HG02870 (cell line): ENCODE data around the gene NXPE2.
"Not testable (repeated sequence)": the region's sequence is repeated elsewhere in the genome, so short reads cannot be mapped to it uniquely, and the experiment has no call there.

Experiments
- ATAC-seq: cut with Tn5 transposase; IDR thresholded peaks from one replicate; pipeline ENCODE4 v1.9.1; 2021; ENCODE audit warnings: mild to moderate bottlenecking, moderate library complexity; ENCODE audit not compliant: unreplicated experiment

Gene NXPE2

DNA sequence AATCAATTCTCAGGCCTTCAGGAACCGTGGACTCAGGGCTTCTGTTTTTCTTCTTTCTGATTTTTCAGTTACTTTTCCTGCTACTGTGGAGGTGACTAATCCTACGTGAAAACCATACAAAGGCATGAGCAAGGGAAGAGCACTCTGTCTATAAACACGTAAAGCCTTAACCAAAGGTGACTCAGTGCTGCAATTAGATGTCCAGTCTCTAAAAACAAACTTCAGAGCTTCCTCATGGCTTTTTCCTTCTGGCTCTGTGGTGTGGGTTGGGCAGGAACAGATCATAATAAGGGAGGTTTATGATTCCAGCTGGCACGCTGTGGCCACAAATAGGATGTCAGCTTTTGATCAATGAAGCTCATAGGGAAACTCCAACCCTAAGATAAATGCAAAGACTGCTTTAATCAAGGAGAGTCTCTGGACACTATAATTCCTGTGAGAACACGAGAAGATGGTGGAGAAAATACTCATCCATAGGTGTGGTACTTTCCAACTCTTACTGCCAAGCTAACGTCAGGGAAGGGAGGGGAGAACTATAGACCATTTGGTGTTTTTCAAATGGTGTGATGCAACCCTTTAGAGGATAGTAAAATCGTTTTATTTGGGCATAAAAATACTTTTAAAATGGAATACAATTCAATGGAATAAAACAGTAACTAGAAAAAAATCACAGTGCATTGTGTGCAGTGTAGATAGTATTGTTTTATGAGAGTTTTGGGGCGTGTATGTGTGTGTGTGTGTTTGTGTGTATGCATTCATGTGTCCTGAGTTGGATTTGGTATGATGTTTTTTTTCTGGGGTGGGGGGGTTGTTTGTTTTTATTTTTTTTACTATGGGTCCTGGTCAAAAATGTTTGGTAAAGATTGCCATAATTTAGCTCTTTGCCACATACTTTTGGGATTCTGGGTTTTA lies at the start of gene NXPE2:
NXPE2 (plus strand) TSS at position 403 of the 912 bp plus-strand sequence; CDS start at position 452, 49 bp downstream.
- ATAC-seq: no peak

DNA sequence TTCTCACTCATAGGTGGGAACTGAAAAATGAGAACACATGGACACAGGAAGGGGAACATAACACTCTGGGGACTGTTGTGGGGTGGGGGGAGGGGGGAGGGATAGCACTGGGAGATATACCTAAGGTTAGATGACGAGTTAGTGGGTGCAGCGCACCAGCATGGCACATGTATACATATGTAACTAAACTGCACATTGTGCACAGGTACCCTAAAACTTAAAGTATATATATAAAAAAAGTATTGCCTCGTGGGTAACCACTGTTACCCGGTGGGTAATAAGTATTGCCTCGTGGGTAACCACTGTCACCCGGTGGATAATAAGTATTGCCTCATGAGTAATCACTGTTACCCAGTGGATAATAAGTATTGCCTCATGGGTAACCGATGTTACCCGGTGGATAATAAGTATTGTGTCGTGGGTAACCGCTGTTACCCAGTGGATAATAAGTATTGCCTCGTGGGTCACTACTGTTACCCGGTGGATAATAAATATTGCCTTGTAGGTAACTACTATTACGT lies 46.8 kb upstream of the NXPE2 start:
- ATAC-seq: not testable (repeated sequence)

DNA sequence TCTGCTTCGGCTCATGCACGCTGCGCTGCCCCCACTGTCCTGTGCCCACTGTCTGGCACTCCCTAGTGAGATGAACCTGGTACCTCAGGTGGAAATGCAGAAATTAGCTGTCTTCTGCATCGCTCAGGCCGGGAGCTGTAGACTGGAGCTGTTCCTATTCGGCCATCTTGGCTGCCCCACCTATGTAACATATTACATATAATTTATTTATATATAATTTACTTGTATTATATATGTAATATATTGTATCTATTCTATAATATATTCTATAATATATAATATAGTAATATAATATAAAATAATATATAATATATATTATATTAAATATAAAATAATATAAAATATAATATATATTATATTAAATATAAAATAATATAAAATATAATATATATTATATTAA lies 38.9 kb upstream of the NXPE2 start:
- ATAC-seq: not testable (repeated sequence)

DNA sequence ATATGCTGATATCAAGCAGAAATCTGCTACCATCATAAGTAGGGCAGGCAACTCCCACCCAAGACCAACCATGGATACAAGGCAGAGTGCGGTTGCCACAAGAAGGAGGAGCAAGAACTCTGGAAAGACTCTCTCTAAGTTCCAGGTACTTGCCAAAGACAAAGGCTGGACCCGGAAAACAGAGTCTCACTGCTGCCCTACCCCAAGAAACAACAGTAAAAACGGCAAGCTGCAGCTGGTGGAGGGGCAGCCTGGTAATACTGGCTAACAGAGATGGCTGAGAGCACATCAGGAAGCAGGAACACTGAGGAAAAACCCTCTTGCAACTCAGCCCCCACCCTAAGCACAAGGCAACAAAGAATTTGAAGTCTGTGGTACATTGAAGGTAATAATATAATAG lies 27.7 kb upstream of the NXPE2 start:
- no peak for ATAC-seq

DNA sequence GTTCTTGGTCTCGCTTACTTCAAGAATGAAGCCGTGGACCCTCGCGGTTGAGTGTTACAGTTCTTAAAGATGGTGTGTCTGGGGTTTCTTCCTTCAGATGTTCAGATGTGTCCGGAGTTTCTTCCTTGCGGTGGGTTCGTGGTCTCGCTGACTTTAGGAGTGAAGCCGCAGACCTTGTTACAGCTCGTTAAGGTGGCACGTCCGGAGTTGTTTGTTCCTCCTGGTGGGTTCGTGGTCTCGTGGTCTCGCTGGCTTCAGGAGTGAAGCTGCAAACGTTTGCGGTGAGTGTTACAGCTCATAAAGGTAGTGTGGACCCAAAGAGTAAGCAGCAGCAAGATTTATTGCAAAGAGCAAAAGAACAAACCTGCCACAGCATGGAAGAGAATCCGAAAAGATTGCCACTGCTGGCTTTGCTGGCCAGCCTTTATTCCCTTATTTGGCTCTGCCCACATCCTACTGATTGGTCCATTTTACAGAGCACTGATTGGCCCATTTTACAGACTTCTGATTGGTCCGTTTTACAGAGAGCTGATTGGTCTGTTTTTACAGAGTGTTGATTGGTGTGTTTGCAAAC lies 27.1 kb upstream of the NXPE2 start:
- ATAC-seq: no peak

DNA sequence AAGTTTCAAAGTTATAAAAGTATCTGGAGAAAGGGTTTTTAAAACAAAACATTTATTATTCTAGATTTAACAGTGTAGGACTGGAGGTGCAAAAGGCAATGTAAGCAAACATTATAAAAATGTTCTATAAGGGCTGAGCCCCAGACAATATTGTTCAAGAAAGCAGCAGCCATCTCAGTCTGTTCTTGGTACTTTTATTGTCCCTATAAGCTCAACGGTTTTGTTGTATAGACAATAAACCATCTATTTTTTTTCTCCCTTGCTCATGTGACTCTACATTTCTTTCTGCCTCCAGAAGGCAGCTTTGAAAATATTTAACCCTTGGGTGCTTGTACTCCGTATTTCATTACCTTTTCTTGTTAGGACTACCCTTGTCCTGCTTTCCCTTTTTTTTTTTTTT lies 25.2 kb upstream of the NXPE2 start:
- no peak for ATAC-seq

DNA sequence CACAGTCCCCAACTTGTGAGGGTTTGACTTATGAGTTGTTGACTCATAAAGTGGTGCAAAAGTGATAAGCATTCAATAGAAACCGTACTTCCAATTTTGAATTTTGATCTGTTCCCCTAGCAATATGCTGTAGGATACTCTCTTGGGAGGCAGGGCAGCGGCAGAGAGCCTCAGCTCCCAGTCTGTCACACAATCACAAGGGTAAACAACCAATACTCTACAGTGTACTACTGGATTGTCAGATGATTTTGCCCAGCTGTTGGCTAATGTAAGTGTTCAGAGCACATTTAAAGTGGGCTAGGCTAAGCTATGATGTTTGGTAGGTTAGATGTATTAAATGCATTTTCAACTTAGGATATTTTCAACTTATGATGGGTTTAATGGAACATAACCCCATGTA lies 13.7 kb upstream of the NXPE2 start:
- no peak for ATAC-seq

DNA sequence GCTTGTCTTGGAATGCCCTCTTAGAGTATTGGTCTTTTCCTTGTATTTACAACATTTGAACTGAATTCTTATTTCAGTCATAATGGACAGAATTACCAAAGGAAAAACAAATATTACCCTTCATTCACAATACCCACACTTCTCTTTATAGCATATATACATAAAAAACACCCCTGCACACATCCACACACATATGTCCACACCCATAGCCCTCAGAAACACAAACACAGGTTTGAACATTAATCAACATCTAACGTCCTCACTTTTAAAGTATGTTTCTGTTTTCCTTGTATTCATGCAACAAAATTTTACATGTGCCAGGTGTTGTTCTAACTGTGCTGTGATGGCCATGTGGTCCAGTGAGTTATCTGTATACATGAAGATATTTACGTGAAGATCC lies 11.6 kb upstream of the NXPE2 start:
- no peak for ATAC-seq

DNA sequence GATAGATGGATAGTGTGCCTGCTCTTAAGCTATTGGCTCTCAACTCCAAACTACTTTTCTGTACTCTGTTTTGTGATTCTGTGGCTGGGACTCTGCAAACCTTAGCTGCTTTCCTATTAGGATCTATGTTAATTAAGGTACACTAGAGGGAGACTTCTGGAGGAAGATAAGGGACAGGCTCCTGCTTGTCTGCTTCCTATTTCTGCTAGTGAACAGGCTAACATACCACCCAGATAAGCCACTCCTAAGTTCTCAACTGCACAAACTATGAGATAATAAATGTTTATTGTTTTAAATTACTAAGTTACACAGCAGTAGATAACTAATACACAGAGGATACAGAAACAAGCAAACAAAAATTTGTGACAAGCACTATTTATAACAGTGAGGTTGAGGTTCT lies 10.2 kb upstream of the NXPE2 start:
- no peak for ATAC-seq

DNA sequence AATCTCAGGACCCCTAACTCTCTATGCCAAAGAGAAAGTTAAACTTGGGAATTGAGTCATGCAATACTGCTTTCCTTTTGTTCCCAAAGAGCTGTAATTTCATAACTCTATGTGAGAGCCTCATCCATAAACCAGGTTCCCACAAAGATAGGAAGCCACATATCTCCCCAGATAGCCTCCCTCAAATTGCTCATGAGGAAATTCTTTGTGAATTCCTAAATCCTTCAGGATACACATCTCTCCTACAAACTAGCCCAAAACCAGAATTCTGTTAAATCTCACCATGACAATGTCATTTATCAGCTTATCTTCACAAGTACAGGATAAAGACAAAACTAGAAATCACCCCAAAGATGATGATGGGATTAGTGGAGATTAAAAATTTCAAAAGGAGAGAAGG lies 4.7 kb upstream of the NXPE2 start:
- no peak for ATAC-seq

DNA sequence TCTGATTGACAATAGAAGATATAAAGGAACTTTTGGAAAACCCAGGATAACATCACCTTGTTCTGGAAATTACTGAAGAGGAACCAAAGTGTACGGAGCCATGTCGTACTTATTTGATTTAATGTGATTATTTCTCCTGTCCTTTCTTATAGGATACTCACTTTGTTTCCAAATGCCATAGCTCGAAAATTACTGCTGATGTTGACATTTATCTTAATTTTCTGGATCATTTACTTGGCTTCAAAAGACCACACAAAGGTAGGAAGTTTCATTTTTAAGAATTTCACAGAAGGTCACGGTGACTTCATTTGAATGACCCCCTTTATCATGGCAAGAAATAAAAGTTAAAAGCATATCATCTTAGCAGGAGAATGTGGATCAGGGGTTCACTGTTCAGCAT lies 1.2 kb downstream of the NXPE2 start:
- ATAC-seq: no peak

DNA sequence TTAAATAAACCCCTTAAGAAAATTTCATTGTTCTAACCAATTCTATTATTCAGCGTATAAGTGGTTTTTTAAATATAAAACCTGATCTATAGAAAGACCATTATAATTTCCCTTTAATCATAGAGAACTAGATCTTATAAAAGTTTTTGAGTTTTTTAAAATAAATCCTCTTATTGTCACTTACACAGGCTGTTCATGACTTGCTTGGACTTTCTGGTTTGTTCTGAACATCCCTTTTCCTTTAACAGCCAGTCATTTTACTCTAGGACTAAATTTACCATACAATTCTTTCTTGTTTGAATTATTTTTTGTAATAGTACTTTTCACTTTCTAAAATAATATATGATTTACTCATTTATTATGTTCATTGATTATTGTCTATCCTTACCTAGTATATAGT lies 4.7 kb downstream of the NXPE2 start:
- ATAC-seq: no peak

DNA sequence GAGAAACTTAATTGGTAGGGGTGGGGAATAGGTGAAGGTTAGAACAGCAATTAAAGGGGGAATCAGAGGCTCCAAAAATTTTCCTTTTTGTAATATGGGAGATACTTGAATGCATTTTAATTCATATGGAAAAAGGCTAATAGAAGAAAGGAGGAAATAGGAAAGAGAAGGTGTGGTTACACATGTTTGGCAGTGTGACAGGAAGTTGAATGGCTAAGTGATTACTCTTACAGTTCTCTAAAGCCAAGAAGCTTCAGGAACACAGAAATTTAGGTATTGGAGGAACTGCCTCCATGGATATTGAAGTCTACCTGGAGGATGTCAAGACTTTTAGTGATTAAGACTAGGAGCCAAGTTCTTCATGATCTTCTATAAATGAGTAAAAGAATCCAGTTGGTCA lies 6.3 kb downstream of the NXPE2 start:
- ATAC-seq: no peak

DNA sequence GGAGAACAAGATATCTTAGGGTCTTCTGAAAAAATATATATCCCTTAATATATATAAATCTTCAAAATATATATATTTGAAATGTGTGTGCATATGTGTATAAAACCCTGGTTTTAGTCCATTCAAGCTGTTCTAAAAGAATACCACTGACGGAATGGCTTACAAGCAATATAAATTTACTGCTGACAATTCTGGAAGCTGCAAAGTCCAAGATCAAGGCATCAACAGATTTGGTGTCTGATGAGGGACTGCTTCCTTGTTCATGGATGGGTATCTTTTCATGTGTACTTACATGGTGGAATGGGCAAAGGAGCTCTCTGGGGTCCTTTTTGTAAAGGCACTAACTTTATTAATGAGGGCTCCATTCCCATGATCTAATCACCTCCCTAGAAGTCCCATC lies 6.8 kb downstream of the NXPE2 start:
- no peak for ATAC-seq

DNA sequence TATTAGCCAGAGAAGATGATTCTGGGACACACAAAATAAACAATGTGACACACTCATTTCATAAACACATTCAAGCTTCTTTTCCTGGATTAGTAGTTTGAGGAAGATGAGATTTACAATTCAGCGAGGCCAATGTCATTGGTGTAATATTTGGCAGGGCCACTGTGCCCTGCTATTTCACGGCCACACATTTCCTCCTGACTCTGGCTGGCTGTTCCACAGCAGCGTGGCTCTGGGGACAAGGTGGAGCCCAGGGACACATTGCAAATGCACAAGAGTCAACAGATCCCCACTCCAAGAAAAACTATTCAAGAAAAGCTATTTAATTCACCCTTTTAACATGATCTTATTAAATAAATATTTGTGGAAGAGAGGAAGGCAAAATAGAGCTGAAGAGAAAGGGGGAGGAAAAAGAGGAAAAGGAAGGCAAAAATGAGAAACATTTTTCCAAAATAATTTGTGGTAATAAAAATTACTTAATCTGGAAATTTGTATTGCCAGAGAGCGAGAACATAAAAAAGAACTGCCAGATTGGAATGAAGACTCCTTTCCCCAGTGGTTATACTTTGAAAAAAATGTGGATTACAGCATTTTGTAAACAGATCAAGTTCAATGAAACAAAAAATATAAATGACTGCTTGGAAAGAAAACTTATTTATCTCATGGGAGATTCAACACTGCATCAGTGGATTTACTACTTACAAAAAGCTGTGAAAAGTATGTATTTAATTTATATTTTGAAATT lies 27.1 kb downstream of the NXPE2 start:
- ATAC-seq: no peak

DNA sequence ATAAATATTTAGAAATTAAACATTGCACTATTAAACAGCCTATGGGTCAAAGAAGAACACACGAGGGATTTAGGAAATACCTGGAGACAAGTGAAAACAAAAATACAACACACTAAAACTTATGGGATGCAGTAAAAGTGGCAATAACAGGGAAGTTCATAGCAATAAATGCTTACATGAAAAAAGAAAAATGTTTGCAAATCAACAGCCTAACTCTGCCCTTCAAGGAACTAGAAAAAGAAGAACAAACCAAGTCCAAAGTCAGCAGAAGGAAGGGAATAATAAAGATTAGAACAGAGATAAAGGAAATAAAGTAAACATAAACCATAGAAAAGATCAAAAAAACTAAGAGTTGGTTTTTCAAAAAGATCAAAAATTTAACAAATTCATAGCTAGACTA lies 31.6 kb downstream of the NXPE2 start:
- ATAC-seq: no peak

DNA sequence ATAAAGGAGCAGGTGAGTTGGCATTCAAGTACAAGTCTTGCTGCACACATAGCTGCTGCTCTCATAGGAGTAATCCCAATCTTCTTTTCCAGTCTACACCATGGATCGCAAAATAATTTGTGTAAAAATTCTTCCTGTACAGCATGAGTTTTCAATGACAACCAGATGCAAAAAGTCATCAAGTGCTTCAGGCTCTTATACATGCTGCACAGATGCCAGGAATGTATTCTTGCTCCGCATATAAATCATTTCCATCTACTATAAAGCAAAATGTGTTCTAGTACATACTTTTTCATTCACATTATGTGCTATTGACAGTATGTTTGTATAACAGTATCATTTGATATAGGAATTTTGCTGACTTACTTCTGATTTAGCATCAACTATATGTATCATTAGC lies 35.4 kb downstream of the NXPE2 start:
- no peak for ATAC-seq

DNA sequence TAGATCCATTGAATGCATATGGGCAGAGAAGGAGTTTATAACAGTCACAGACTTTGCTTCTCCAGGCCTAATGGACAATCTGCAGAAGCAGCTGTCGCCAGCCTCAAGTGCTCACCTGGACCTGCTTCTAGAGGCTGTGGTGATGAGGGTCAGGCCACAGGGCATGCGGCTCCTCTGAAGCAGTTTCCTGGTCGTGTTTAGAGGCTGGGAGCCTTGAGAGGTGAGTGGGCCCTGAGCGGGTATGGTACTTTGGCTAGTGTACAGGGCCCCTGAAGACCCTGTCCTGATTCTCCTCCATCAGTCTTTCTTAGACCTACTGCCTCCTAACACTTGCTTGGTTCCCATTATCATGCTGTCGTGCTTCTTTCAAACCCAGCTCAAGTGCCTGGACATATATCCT lies 41.2 kb downstream of the NXPE2 start:
- no peak for ATAC-seq

DNA sequence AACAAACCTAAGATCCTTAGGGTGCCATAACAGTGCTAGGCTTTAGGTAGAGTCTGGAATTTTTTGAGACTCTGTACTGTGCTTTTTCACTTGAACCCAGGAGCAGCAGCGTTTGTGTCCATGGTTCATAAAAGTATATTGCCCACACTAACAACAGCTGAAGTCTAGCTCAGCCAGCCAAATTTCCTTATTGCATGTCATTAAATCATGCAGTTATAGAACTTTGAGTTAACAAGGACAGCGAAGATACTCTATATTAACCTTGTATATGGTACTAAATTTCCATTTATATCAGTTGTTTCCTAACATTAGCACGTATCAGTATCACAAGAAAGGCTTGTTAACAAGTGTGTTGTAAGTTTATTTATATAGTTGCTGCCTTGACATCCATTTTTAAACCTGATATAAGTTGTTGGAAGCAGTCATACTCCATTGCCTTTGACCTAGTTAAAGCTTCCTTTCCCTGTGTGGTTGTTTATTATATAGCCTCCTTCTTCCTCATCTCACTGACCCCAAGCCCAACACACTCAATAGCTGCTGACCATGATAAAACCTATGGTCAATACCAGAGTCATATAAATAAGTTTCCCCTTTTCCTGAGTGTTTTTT lies 46.7 kb downstream of the NXPE2 start:
- ATAC-seq: no peak

DNA sequence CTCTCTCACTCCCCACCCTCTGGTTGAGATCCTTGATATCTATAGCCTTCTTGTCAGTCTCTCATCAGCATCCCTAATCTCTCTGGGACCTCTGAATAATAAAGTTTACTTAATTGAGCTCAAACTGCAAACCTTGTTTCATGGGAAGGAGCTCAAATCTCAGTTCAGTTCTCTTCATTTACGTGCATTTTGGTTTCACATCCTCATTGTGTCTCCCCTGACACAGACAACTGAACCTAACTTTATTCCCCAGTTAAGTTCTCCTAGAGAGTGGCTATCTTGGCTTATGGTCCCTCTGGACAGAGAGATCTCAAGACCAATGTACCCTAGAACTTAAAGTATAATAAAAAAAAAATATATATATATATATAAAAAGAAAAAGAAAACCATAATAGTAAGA lies 47.3 kb downstream of the NXPE2 start:
- no peak for ATAC-seq

DNA sequence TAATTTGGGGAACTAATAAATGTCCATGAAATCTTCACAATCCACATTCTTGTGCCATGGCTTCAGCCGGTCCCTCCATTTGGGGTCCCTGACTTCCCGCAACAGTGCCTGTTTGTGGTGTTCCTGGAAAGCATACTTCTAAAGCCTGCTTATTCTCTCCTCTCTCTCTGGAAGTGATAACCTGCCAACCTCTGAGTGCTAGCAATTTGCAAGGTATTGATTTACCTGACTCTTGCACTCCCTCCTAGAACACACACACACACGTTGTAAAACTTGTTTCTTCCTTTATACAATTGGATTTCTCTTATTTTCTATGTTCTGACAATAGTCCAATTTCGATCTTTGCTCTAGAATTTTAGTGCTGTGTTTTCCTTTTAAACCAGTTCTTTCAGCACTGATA lies 58.5 kb downstream of the NXPE2 start:
- no peak for ATAC-seq
